Activated naive CD8-positive, alpha-beta T cell treated with anti-CD3 and anti-CD28 coated beads for 36 hours (primary cell): Measurements from ENCODE around the gene NOMO2. TPM values are rescaled to one million over a fixed set of nuclear protein-coding genes. Genes with fewer than 3 reads are reported as not detected.
"Not testable (repeated sequence)": the region's sequence is repeated elsewhere in the genome, so short reads cannot be mapped to it uniquely, and the experiment has no call there.

Source experiments
- DNase-seq: peaks from one replicate; pipeline ENCODE4 v3.0.0; 2021
- H3K27ac Mint-ChIP-seq: one replicate; pipeline ENCODE4 v1.8.0; 2022; ENCODE audit warnings: mild to moderate bottlenecking, moderate library complexity, mixed read lengths
- H3K27me3 Mint-ChIP-seq: one replicate; pipeline ENCODE4 v1.8.0; 2022; ENCODE audit warnings: mild to moderate bottlenecking, mixed read lengths
- H3K36me3 Mint-ChIP-seq: one replicate; pipeline ENCODE4 v1.8.0; 2021; ENCODE audit warnings: mild to moderate bottlenecking, mixed read lengths
- H3K4me1 Mint-ChIP-seq: one replicate; pipeline ENCODE4 v1.8.0; 2021; ENCODE audit warnings: mixed read lengths
- H3K4me3 Mint-ChIP-seq: one replicate; pipeline ENCODE4 v1.8.0; 2022; ENCODE audit warnings: mild to moderate bottlenecking, moderate library complexity, mixed read lengths
- H3K9me3 Mint-ChIP-seq: one replicate; pipeline ENCODE4 v1.8.0; 2022; ENCODE audit warnings: mixed read lengths
- total RNA-seq, 2 experiments: library from RNA; stranded (reverse); gene quantifications; one replicate each; pipeline ENCODE4 v1.2.3, GENCODE V29; 2021

Gene NOMO2
- total RNA-seq, 2 experiments from 2014 or later: 59.2 to 68.4 TPM

DNA sequence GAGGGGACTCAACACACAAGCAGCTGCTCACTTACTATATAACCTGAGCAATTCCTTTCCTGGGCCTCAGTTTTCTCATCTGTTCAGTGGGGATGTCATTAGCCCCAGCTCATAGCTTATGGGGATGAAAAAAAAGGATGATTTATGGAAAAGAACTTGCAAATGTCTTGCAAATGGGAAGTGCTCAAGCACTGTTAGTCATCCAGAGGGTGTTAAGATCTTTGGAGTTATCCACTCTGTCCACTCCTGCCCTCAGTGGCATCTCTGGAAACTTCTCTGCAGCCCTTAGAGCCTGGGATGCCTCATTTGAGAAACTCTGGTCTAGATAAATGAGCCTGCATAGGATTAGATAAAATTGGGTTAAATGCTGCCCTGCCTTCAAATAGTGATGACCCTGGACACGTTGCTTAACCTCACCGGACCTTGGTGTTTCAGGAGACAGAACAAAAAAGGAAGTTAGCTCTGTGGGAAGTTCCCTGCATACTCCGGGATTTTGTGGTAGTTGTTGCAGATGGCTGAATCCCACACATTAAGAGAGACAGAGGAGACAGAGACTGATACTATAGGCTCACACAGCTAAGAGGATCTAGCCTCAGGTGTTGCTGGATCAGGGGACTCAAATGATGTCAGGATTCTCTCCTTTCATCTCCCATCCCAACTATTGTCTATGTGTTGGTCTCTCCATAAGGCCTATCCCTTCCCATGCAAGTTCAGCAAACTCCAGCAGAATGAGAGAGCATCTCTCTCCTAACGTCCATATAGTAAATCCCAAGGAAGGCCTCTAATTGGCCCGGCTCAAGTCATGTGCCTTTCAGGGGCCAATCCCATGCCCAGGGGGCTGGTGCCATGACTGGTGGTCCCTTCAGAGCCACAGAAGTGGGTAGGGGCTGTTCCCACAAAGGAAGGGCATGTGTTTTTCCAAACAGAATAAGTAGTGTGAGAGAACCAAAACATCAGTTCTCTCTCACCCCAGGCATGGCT is 25.0 kb upstream of the NOMO2 start:
- H3K27me3 Mint-ChIP-seq, H3K9me3 Mint-ChIP-seq, H3K36me3 Mint-ChIP-seq, H3K4me3 Mint-ChIP-seq, DNase-seq, H3K4me1 Mint-ChIP-seq, H3K27ac Mint-ChIP-seq: not testable (repeated sequence)

- not testable (repeated sequence) for H3K36me3 Mint-ChIP-seq, H3K4me3 Mint-ChIP-seq, H3K4me1 Mint-ChIP-seq, DNase-seq, H3K27me3 Mint-ChIP-seq, H3K27ac Mint-ChIP-seq, H3K9me3 Mint-ChIP-seq
These were observed 23.9 kb upstream of the NOMO2 start for GRCh38 chr16:18585789-18586188.

GRCh38 chr16:18582902-18583301 is 21.0 kb upstream of the NOMO2 start:
- H3K27ac Mint-ChIP-seq: no peak overlapping the region
- H3K4me1 Mint-ChIP-seq: no peaks in the 10 kb centered on the region
- no peak for DNase-seq
- no peaks in the 10 kb centered on the region for H3K27me3 Mint-ChIP-seq
- H3K9me3 Mint-ChIP-seq: no peaks in the 10 kb centered on the region
- no peak overlapping the region for H3K4me3 Mint-ChIP-seq
- H3K36me3 Mint-ChIP-seq: no peaks in the 10 kb centered on the region

- H3K36me3 Mint-ChIP-seq, H3K4me1 Mint-ChIP-seq, DNase-seq, H3K27ac Mint-ChIP-seq, H3K9me3 Mint-ChIP-seq, H3K4me3 Mint-ChIP-seq, H3K27me3 Mint-ChIP-seq: not testable (repeated sequence)
These were observed 18.5 kb upstream of the NOMO2 start for GRCh38 chr16:18580396-18580795.

DNA sequence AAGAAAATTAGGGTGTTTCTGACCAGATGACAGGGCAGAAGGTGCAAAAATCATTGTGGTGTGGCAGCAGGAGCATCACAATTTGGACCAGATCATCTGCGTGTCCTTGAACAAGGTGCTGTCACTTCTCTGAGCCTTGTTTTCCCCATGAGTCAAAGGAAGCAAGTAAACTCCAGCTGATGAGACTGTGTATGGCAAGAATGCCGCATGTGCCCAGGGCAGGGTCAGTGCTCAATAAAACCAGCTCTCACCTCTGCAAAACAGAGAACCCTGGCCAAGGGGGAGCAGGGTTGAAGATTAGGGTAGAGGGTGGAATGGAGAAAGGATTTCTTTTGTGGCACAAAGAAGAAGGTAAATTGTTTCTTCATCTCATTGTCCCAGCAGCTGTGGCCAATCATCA is 17.4 kb upstream of the NOMO2 start:
- DNase-seq, H3K27me3 Mint-ChIP-seq, H3K4me3 Mint-ChIP-seq, H3K27ac Mint-ChIP-seq, H3K36me3 Mint-ChIP-seq, H3K9me3 Mint-ChIP-seq, H3K4me1 Mint-ChIP-seq: not testable (repeated sequence)

- DNase-seq, H3K4me3 Mint-ChIP-seq, H3K27ac Mint-ChIP-seq, H3K36me3 Mint-ChIP-seq, H3K27me3 Mint-ChIP-seq, H3K4me1 Mint-ChIP-seq, H3K9me3 Mint-ChIP-seq: not testable (repeated sequence)
These were observed 16.0 kb upstream of the NOMO2 start for GRCh38 chr16:18577942-18578341.

GRCh38 chr16:18575945-18576344 is 14.0 kb upstream of the NOMO2 start:
- H3K4me1 Mint-ChIP-seq, H3K27me3 Mint-ChIP-seq, H3K9me3 Mint-ChIP-seq, H3K36me3 Mint-ChIP-seq, H3K27ac Mint-ChIP-seq, H3K4me3 Mint-ChIP-seq, DNase-seq: not testable (repeated sequence)

GRCh38 chr16:18575298-18575917 is 13.5 kb upstream of the NOMO2 start:
- not testable (repeated sequence) for H3K9me3 Mint-ChIP-seq, H3K27ac Mint-ChIP-seq, H3K36me3 Mint-ChIP-seq, H3K27me3 Mint-ChIP-seq, DNase-seq, H3K4me1 Mint-ChIP-seq, H3K4me3 Mint-ChIP-seq

DNA sequence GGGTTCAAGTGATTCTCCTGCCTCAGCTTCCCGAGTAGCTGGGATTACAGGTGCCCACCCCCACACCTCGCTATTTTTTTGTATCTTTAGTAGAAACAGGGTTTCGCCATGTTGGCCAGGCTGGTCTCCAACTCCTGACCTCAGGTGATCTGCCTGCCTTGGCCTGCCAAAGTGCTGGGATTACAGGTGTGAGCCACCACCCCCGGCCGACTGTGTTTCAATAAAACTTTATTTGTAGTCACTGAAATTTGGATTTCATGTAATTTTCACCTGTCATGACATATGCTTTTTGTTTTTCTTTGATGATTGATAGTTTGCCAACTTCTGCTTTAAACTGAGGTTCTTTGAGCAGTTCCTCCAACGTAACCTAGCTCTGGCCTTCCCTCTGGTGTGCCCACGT is 12.0 kb upstream of the NOMO2 start:
- not testable (repeated sequence) for H3K27ac Mint-ChIP-seq, H3K4me3 Mint-ChIP-seq, H3K9me3 Mint-ChIP-seq, H3K4me1 Mint-ChIP-seq, DNase-seq, H3K36me3 Mint-ChIP-seq, H3K27me3 Mint-ChIP-seq

DNA sequence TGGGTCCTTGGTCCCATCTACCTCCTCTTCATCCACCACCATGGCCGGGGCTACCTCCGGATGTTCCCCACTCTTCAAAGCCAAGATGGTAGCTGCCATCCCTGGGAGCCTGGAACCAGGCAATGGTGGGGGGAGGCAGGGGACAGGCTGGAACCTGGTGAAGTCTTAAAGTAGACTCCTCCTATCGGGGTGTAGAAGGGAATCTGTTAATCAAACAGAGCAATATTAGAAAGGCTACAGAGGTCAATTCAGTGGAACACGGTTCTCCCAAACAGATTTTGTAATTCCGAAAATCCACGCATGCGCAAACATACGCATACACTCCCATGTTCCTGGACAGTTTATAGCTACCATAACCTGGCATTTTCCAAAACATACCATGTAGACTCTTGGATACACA is 11.1 kb upstream of the NOMO2 start:
- not testable (repeated sequence) for DNase-seq, H3K36me3 Mint-ChIP-seq, H3K4me1 Mint-ChIP-seq, H3K27me3 Mint-ChIP-seq, H3K9me3 Mint-ChIP-seq, H3K4me3 Mint-ChIP-seq, H3K27ac Mint-ChIP-seq

- not testable (repeated sequence) for H3K27me3 Mint-ChIP-seq, H3K36me3 Mint-ChIP-seq, DNase-seq, H3K27ac Mint-ChIP-seq, H3K4me3 Mint-ChIP-seq, H3K9me3 Mint-ChIP-seq, H3K4me1 Mint-ChIP-seq
These were observed 9.5 kb upstream of the NOMO2 start for GRCh38 chr16:18571307-18571850.

DNA sequence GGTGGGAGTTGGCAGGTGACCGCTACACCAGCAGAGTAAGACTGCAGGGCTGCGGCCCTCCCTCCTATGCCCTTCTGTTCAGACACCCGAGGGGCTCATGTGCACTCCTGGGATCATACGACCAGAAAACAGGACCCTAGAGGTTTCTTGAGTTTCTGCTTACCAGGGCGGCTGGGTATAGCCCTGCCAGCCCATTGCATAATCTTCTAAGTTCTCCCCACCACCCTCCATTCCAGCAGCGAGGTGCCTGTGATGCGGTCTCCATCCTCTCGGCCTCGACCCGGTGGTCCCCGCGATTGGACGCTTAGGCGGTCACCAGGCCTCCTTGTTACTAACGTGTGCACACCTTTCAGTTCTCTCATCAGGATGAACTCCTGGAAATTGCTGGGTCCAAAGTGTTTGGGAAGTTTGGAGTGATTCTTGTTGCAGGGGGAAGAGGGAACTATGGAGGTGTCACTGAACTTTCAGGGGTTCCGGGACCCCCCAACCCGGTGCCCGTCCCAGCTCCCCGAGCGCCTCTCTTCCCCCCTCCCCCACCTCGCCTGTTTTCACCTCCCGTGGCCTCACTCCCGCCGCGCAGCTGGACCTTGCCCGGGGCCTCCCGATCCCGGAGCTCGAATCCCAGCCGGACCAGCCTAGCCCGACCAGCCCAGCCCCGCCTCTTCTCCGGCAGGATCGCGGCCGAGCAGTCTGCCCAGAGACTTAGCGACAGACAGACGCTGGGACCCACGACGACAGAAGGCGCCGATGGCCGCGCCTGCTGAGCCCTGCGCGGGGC is 8.8 kb upstream of the NOMO2 start:
- not testable (repeated sequence) for H3K9me3 Mint-ChIP-seq, H3K4me1 Mint-ChIP-seq, H3K27ac Mint-ChIP-seq, DNase-seq, H3K4me3 Mint-ChIP-seq, H3K36me3 Mint-ChIP-seq, H3K27me3 Mint-ChIP-seq

DNA sequence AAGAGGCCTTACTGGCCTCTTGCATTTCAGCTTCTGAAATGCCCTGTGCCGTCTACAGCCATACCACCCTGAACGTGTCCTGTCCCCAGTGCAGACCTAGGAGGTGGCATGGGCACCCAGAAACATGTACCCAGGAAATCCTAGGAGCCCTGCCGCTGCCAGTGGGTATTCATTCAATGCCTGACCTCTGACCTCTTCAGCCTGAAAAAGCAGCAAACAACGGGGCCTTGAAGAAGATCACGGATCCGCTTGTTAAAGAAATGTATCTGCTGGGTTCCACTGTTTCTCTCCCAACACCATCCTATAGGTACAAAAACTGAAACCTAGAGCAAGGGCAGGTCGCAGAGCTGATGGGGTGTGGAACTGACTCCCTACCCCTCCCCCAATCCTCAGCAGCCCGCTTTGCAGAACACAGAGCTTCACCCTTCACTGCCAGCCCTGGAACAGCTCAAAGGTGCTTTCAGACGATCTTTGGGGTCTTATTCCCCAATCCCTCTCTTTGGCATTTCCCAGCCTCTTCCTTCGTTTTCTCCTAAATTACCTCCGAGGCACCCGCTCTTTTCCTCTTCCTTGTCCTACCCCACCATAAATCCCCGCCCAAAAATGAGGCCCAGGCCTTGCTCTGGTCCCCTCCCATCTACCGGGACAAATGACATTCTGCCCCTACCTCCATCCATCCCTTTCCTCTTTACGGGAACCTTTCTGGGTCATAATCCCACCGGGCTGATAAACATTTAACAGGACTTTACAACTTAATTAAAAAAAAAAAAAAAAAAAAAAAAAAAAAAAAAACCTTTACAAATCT is 1.3 kb downstream of the NOMO2 start:
- H3K36me3 Mint-ChIP-seq, H3K27ac Mint-ChIP-seq, H3K27me3 Mint-ChIP-seq, DNase-seq, H3K9me3 Mint-ChIP-seq: not testable (repeated sequence)
- peak overlapping the region; percentile 71 for H3K4me3 Mint-ChIP-seq
- H3K4me1 Mint-ChIP-seq: peaks cover 11% of the 10 kb centered on the region

DNA sequence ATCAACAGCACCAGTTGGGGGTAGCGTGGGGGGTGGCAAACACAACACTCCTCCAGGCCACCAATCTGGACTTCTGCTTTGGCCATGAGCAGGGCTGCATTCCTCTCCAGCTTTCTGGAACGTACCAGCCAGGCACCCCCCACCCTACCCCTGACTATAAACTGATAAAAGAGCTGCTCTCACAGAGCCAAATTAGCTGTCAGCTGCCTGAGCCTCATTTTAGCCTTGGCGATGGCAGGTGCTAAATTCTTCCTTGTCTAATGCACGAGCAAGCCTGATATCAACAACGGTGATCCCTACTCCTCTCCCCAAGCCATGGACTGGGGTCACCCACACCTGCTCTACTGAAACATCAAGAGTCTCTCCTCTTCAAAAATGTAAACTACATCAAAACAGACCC is 8.2 kb downstream of the NOMO2 start:
- H3K36me3 Mint-ChIP-seq, H3K27ac Mint-ChIP-seq, DNase-seq, H3K4me1 Mint-ChIP-seq, H3K27me3 Mint-ChIP-seq, H3K4me3 Mint-ChIP-seq, H3K9me3 Mint-ChIP-seq: not testable (repeated sequence)

GRCh38 chr16:18547382-18547781 is 14.5 kb downstream of the NOMO2 start:
- H3K9me3 Mint-ChIP-seq, H3K27ac Mint-ChIP-seq, H3K27me3 Mint-ChIP-seq, DNase-seq, H3K36me3 Mint-ChIP-seq, H3K4me1 Mint-ChIP-seq, H3K4me3 Mint-ChIP-seq: not testable (repeated sequence)
